HG03575 (cell line): ENCODE measurements around the gene ARHGAP26.

Source experiments
- ATAC-seq: cut with Tn5 transposase; IDR thresholded peaks from one replicate; pipeline ENCODE4 v1.9.1; 2021; ENCODE audit not compliant: unreplicated experiment, insufficient number of reproducible peaks, low FRiP score; ENCODE audit errors: extremely low read depth

ARHGAP26 gene, protein sequence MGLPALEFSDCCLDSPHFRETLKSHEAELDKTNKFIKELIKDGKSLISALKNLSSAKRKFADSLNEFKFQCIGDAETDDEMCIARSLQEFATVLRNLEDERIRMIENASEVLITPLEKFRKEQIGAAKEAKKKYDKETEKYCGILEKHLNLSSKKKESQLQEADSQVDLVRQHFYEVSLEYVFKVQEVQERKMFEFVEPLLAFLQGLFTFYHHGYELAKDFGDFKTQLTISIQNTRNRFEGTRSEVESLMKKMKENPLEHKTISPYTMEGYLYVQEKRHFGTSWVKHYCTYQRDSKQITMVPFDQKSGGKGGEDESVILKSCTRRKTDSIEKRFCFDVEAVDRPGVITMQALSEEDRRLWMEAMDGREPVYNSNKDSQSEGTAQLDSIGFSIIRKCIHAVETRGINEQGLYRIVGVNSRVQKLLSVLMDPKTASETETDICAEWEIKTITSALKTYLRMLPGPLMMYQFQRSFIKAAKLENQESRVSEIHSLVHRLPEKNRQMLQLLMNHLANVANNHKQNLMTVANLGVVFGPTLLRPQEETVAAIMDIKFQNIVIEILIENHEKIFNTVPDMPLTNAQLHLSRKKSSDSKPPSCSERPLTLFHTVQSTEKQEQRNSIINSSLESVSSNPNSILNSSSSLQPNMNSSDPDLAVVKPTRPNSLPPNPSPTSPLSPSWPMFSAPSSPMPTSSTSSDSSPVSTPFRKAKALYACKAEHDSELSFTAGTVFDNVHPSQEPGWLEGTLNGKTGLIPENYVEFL

DNA sequence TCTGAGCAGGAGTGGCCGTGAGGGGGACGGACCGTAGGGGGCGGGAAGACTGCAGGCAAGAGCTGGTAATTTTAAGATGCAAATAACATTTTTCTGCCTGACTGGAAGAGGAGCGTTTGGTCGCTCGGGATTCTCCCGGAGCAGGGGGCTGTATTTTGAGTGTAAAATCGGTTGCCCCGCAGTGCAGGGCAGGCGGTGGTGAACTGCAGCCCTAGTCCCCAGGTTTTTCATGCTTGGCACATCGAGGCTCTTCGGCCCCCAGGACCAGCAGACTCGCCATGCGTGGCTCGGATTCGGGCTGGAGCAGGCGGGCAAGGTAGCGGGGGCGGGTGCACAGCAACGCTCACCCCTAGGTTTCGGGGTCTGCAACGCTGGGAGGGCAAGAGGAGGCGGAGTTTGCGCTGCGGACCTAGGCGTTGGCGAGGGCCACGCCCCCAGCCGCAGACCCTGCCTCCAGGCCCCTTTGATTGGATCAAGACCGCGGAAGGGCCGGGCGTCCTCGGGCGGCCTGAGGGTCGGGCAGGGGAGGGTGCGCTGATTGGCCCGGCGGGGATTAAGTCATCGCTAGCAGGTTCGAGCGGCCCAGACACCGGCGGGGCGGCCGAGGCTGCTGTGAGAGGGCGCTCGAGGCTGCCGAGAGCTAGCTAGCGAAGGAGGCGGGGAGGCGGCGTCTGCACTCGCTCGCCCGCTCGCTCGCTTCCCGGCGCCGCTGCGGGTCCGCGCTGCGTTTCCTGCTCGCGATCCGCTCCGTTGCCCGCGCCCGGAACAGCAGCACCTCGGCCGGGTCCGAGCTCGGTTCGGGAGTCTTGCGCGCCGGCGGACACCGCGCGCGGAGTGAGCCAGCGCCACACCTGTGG, at the start of gene ARHGAP26:
Gene ARHGAP26 (plus strand): TSS at position 585 of the 857 bp plus-strand sequence. CDS start 385 bp downstream, outside the sequence.
- ATAC-seq = peak; percentile 88

DNA sequence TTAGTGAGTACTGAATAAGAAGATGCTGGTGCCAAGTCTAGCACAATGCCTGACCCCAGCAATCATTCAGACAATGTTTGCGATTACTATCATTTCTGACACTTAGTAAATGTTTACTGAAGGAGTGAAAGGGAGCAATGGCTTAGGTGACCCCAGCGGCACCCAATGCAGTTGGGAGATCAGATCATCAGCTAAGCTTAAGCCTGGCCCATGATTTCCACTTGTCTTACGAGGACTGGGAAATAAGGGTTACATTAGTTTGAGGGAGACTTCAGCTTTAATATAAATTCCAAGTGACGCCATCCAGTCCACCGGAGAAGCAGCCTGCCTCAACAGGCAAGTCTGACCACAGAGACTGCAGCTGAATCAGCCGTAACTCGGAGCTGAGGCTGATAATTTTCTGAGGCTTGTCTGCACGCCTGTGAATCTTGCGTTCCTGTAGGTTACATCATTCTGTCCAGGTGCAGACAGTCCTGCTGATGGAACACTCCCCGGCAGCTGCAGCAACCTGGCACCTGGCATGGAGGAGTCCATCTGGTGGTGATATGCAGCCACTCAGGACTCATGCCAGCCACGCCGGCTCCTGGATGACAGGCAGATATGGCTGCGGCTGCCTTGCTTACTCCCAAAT, 49.4 kb upstream of the ARHGAP26 start:
- ATAC-seq = no peak

DNA sequence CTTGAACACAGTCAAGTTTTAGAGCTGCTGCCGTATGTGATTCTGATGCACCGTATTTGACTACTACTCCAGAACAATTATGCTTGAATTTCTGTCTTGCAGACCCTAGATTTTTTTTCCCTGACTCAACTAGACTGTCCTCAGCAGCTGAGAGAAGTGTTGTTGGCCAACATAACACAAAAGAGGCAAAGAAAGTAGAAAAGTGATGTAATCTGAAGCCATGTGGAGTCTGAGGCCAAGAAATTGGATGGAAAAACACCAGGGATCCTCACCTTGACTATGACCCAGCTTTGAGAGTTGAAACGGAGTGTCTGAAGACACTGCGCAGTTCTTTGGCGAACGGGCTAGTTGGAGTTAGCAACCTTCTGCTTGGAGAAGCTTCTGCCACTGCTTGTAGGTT, 48.0 kb upstream of the ARHGAP26 start:
- no peak for ATAC-seq

DNA sequence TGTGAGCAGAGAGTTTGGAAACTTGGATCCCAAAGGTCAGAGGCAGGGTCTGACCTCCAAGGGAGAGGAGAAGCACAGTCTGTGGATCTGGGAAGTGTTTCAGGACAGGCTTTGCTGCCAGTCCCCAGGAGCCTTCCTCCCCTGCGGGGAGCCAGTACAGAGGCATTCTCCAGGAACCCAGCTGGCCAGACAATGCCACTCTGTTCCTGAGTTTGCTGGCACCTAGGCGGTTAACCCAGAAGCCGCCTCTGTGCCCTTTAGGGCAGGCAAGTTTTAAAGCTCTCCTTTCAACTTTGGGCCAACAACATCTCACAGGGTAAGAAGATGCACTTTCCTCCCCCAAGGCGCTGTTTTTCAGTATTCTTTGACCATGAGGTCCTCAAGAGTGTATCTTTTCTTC, 47.3 kb upstream of the ARHGAP26 start:
- no peak for ATAC-seq

DNA sequence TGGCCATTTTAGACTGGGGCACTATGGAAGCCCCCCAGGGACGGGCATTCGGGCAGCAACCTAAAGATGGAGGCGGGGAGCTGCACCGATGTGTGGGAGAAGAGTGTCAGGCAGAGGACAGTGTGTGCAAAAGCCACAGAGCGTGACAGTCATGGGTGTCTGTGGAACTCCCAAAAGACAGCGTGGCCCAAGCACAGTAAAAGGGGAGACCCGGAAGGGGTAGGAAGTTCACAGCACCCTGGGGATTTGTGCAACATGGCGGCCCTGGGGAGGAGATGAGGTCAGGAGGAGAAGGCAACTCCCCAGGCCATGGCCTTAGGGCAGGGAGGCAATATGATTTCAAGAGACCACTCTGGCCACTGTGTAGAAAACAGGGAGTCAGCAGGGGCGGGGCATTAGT, 45.4 kb upstream of the ARHGAP26 start:
- ATAC-seq = no peak

DNA sequence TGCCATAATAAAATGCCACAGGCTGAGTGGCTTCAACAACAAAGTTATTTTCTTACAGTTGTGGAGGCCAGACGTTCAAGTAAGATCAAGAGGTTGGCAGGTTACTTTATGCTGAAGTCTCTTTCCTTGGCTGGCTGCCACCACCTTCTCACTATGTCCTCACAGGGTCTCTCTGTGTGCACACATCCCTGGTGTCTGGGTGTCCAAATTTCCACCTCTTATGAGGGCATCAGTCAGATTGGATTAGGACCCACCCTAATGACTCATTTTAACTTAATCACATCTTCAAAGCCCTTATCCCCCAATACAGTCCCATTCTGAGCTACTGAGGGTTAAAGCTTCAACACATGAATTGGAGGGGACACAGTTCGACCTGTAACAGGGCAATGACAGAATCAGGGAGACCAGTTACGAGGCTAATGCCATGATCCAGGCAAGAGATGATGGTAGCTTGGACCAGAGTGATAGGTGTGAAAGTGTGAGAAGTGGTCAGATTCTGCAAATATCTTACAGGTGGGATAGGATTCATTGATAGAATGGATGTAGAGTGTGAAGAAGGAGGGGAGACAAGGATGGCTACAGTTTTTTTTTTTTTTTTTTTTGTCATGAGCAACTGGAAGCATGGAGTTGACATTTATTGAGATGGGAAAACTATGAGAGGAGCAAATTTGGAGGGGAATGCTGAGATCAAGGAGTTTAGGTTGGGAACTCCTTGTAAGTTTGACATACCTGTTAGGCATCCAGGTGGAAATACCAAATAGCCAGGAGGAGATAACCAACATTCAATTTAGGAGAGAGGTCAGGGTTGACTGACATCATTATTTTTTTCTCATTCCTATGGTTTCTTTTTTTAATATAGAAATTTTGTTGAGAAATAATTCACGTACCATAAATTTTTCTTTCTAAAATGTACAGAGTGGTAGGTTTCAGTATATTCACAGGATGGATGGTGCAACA, 44.7 kb upstream of the ARHGAP26 start:
- ATAC-seq = no peak

DNA sequence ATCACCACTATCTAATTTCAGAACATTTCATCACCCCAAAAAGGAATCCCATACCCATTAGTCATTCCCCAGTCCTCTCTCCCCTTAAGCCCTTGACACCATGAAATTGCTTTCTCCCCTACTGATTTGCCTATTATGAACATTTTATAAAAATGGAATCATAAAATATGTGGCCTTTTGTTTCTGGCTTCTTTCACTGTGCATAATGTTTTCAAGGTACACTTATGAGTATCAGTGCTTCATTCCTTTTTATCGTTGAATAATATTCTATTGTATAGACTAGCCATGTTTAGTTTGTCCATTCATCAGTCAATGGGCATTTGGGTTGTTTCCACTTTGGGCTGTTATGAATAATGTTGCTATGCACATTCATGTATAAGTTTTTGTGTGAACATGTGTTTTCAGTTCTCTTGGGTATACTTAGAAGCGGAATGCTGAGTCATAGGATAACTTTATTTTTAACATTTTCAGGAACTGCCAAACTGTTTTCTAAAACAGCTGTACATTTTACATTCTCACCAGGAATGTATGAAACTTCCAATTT, 43.9 kb upstream of the ARHGAP26 start:
- no peak for ATAC-seq

DNA sequence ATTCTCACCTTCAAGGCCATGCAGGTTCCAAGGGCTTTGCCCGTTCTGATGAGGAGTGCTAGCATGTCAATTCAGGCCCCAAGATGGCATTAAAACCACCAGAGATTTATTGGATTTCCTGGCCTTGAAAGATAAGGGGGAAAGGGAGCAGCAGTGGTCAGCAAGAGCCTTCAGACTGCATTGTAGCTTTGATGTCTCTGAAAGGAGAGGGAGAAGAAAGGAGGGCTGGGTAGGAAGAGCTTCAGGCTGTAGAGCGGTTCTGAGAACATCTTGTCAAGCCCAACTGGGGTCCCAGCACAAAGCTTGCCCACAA, 42.5 kb upstream of the ARHGAP26 start:
- ATAC-seq = no peak

DNA sequence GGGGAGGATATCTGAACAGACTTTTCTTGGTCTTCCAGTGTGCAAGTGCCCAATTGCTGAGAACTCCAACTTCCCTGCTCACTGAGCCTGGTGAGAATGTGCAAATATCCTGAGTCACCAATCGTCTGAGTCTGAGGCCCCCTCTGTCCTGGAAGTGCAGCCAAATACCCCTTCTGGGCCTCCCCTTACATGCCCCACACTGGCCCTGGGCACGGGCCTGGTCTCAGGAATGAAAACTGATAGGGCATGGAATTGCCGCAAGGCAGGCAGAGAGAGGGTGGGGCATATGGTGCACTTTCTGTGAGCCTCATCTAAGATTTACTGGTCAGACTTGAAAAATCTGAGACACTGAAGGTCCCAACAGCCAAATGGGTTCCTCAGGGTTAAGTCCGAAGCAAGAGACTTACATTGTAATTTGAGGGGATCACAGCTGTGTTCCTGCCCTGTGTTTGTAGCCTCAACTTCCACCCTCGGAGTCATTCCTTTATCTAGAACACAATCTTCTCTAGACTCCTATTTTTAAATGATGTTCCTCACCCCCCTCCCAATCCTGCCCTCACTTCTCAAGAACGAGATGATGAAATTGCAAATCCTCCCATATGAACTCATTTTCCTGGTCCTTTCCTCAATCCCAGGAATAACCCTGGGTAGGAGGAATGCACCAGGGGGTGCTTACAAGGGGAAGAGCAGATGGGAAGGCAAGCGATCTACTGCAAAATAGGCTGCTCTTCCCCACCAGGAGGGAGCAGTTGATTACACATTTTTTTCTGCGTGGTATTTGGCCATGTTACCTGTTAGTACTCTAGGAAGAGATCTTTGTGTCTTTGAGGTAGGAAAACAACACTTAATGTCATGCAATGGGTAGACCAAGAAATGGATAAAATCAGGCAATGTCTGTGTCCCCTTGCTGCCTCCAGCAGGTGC, 34.6 kb upstream of the ARHGAP26 start:
- no peak for ATAC-seq

DNA sequence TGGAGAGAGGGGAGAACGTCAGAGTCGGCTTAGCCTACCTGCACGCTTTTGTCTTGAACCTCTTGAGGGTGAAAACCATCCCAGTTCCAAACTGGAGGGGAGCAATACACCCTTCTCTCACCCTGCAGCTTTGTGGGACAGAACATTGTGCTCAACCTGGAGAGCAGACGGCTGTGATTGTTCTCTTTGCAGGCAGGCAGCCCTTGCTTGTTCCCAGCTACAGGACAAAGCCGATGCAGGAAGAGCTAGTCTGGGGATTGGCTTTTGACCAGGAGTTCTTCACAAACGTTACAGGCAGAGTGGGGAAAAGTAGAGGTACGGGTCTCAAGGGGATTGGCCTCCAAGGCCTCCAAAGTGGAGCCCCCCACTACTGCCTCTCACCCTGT, 33.9 kb upstream of the ARHGAP26 start:
- ATAC-seq = no peak

DNA sequence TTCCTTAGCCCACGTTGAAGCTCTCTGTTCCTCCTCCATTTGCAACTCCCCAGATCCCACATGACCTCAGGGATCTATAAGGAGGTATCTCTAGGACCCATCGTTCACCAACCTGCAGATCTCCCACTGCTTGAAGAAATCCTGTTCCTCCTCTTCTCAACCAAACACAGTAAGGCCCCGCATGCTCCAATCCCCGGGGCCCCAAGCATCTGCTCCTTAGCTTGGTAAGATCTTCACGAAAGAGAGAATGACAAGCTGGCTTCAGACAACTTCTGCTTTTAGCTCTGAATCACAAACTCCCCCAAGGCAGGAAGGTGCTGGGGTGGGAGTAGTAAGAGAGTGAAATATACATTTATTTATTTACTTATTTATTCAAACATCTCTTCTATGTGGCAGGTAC, 33.0 kb upstream of the ARHGAP26 start:
- no peak for ATAC-seq

DNA sequence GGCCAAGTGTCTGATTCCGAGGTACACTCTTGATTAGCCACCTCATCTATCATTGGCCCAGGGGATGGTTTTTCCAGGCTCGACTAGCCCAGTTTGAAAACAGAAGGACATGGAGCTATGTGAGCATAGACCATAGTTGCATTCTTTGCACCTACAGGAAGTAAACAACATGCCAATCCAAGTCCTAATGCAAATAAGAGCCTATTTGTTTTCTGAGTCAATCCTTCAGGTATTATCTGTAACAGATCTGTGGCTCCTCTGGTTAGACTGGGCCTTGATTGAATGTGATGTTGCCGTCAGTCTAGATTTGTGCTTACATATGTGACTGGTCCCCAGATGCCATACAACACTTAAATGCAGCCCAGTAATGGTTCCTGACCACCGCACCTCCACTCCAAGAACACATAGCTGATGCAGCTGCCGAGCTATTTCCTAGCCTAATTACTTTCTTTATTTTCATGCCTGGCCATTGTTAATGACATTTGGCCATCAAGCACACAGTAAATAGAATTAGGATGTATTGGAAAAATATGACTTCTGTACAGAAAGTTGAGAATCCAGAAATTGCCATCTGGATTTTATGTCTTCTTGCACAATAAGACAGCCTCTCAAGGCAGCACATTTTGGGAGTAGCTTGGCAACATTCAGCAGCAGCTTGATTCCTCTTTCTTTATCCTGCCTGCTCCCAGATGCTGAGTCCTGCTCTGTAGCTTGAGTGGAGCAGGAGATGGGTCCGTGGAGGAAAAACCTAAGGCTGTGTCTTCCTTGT, 29.5 kb upstream of the ARHGAP26 start:
- ATAC-seq = no peak

DNA sequence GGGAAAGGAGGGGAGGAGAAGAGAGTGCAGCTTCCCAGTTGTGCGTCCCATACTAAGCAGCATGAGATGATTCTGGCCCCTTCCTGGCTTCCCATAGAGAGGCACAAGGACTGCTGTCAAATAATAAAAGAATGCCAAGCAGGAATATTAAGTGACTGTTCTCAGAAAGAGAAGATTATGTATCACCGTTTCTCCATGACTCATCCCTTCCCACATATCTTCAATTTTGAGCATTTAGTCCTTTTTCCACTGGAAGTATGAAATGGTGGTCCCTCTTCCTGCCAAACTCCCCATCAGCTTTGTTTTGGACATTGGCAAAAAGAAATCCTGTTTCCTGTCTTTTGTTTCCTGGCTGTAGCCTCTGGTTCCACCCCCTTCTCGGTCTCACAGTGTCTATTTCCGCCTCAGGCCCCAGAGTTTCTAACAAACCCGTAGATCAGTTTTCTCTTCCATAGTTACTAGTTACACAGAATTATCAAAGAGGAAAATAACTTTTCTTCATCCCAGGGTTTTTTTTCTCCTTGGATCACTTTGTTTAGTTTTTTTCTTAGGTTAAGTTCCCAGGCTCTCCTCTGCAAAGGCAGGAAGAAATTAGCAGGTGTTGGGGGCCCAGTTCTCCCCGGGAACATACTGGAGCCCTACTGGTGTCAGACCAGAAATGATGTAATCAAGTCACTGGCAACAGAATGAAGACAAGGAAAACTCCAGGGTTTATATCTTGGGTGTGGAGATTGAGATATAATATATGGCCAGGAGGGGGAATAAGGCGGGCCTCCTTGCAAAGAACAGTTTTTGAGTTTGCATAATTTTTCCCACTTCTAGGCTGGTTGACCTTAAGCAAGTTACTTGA, 26.4 kb upstream of the ARHGAP26 start:
- ATAC-seq = no peak

DNA sequence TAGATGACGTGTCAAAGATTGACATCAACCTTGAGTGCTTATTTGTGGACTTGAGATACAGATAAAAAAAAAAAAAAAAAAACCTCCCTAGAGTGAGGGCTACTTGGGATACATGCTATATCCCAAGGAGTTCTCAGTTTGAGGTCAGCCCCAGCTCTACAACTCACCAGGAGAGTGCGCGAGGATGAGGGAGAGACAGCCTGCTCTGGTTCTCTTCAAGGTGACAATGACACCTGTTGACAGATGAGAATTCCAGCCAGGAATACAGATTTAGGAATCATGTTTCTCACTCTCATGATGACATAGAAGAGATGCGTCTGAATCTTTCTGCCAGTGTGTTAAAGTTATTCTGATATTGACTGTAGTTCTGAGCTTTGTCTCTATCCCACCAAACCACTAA, 24.9 kb upstream of the ARHGAP26 start:
- ATAC-seq = no peak
